NCI-H1417 (cell line): ENCODE results near the gene MRPS23.

ENCODE experiments used
- DNase-seq, 3 experiments: peaks; one replicate each; lab custom pipeline; 2025; lab: John Stamatoyannopoulos, UW

Gene MRPS23

GRCh38 chr17:57794841-57795240, 55.0 kb downstream of the MRPS23 start:
- no peak for DNase-seq

GRCh38 chr17:57788725-57789124, 61.1 kb downstream of the MRPS23 start:
- no peak for DNase-seq

GRCh38 chr17:57785022-57785421, 64.8 kb downstream of the MRPS23 start:
- DNase-seq, result no peak
